HG03095 (cell line): ENCODE results near the gene CEACAM21.

ENCODE experiments used
- ATAC-seq: cut with Tn5 transposase; IDR thresholded peaks from one replicate; pipeline ENCODE4 v1.9.1; 2021; ENCODE audit warnings: moderate library complexity; ENCODE audit not compliant: unreplicated experiment

CEACAM21 gene

GRCh38 chr19:41575998-41576397 lies at the start of gene CEACAM21:
TSS of gene CEACAM21 (plus strand) at chr19:41576166. CDS start at chr19:41576275, 109 bp downstream.
- no peak for ATAC-seq

GRCh38 chr19:41527089-41527488 lies 48.9 kb upstream of the CEACAM21 start:
- ATAC-seq, result no peak

GRCh38 chr19:41528106-41528505 lies 47.9 kb upstream of the CEACAM21 start:
- no peak for ATAC-seq

GRCh38 chr19:41529484-41530183 lies 46.3 kb upstream of the CEACAM21 start:
- ATAC-seq, result no peak

- no peak for ATAC-seq
Observed at GRCh38 chr19:41530184-41530534, 45.8 kb upstream of the CEACAM21 start.

GRCh38 chr19:41530761-41531301 lies 45.1 kb upstream of the CEACAM21 start:
- ATAC-seq, result no peak

GRCh38 chr19:41531438-41532311 lies 44.3 kb upstream of the CEACAM21 start:
- ATAC-seq, result no peak

GRCh38 chr19:41532526-41532925 lies 43.4 kb upstream of the CEACAM21 start:
- ATAC-seq, result no peak

- no peak for ATAC-seq
Observed at GRCh38 chr19:41533671-41534215, 42.2 kb upstream of the CEACAM21 start.

GRCh38 chr19:41535029-41535622 lies 40.8 kb upstream of the CEACAM21 start:
- peak; percentile 58 for ATAC-seq

GRCh38 chr19:41537789-41538188 lies 38.2 kb upstream of the CEACAM21 start:
- no peak for ATAC-seq

- no peak for ATAC-seq
Observed at GRCh38 chr19:41540041-41540695, 35.8 kb upstream of the CEACAM21 start.

- ATAC-seq, result no peak
Observed at GRCh38 chr19:41541990-41542584, 33.9 kb upstream of the CEACAM21 start.

GRCh38 chr19:41542622-41543021 lies 33.3 kb upstream of the CEACAM21 start:
- no peak for ATAC-seq

- no peak for ATAC-seq
Observed at GRCh38 chr19:41543582-41543981, 32.4 kb upstream of the CEACAM21 start.

GRCh38 chr19:41545547-41545946 lies 30.4 kb upstream of the CEACAM21 start:
- ATAC-seq, result no peak

- peak; percentile 34 for ATAC-seq
Observed at GRCh38 chr19:41546386-41546789, 29.6 kb upstream of the CEACAM21 start.

GRCh38 chr19:41546961-41547360 lies 29.0 kb upstream of the CEACAM21 start:
- no peak for ATAC-seq

GRCh38 chr19:41547569-41547968 lies 28.4 kb upstream of the CEACAM21 start:
- no peak for ATAC-seq

GRCh38 chr19:41548047-41548446 lies 27.9 kb upstream of the CEACAM21 start:
- no peak for ATAC-seq
